ENCODE data around the gene SSC5D.
"Not testable (repeated sequence)": the region's sequence is repeated elsewhere in the genome, so short reads cannot be mapped to it uniquely, and the experiment has no call there.

SSC5D gene

DNA sequence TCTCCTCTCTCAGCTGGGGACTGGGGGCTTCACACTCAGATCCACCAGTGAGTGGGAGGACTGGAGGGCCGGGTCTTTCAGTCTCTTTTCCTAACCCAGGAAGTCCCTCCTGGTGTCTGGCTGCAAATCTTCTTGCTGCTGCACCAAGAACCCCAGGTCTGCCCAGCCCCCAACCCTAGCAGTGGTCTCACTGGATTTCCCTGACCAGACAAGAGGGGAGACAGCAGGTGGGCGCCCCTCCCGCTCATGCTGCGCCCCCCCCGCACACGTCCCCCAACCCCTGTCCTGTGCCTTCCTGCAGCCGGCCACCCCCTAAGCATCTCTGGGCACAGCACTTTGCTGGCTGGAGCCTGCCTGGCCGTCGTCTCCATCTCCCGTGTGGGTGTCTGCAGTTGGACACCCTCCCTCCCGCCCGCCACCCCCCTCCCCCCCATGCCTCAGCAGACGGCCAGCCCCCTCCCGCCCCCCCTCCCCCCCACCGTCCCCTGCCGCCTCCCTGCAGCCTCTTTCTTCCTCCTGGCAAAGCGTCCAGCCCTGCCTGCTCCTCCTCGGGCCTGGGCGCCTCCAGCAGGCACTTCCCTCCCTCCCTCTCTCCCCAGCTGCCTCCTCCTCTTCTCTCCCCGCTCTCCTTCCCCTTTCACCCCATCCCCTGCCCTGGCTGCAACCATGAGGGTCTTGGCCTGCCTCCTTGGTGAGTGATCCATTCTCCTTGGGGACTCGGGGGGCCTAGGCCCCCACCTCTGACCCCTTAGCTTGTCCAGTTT is at the start of gene SSC5D:
Gene SSC5D, plus strand, starts transcription at position 513 of the 764 bp plus-strand sequence. Its CDS starts 154 bp downstream, at position 667.
- DNase-seq (ENCODE audit: low spot score), result no peak

DNA sequence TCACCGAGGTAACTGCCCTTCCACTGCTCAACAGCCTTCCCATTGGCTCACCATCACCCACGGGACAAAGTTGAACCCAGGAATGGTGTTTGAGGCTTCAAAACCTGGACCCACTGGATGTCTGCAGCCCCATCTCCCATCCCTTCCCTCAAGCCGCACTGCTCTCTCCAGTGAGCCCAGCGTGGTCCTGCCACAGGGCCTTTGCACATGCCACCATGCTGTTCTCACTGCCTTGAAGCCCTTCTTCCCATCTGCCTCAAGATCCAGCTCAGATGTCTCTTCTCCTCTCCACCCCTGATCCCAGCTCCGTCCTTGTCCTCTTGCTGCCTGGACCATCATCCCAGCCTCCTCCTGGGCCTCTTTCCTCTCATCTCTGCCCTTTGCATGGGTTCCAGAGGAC is 49.2 kb upstream of the SSC5D start:
- no peak for DNase-seq (ENCODE audit: low spot score)

DNA sequence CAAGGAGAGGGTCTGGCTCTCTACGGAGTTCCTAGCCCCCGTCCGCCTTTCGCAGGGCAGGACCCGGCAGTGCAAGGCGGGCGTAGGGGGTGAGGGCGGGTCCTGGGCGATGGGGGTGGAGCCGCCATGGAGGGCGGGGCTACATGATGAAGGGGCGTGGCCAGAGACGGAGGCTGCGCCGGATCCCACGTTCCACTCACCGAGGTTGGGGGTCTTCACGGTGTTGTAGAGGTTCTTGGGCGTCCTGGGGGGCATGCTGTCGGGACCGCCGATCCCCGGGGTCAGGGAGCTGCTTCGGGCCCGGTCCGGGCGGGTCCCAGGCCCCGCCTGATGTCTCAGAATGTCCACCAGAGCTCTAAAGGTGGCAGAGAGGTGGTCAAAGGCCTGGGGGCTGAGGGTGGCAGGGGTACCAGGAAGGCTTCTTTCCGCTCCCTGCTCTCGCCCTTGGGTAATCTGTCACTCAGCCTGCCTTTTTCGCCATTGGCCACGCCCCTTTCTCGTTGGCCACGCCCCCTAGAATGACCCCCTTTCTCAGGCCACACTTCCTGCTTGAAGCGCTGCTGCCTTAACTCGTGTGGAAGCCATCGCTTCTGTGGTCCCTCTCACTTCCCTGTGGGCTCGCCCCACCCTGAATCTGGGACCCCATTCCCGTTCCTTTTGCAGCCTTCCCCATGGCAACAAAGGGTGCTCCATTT is 47.7 kb upstream of the SSC5D start:
- peak; percentile 54 for DNase-seq (ENCODE audit: low spot score)

DNA sequence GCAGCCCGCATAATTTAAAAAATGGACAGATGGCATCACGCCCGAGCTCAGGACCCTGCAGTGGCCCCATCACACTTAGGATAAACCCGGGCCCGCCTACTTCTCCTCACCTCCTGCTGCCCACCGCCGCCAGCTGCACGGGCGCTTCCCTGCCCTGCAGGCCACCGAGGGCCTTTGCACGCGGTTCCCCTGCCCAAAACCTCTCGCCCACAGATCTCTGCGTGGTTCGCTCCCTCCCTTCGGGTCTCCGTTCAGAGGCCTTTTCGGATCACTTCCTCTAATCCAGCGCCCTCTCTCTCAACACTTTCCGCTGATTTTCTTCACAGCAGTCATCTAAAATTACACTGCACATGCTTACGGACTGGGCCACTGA is 46.9 kb upstream of the SSC5D start:
- no peak for DNase-seq (ENCODE audit: low spot score)

DNA sequence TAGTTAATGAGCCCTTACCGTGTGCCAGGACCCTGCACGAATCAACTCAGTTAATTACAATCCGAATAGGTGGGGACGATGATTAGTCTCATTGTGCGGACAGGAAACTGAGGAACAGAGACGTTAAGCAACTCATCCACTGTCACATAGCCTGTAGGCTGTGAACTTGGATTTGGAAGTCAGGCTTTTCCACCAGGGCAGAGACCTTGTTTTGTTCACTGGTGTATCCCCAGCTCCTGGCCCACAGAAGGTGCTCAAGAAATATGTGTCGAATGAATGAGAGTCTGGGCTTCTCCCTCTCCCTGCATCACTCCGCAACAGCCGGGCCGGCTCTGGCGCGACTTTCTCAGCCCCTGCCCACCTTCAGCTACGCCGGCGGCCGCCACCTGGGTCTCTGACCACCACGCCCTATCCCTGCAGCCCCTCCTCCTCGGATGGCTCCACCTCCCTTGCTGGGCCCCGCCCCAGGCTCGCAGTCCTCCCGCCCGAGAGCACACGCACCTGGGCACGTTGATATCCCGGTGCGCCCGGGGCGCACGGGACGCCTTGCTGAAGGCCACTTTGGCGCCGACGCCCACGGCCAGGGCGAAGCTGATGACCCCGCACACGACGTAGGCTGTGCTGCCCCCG is 46.4 kb upstream of the SSC5D start:
- DNase-seq (ENCODE audit: low spot score), result peak; percentile 73

DNA sequence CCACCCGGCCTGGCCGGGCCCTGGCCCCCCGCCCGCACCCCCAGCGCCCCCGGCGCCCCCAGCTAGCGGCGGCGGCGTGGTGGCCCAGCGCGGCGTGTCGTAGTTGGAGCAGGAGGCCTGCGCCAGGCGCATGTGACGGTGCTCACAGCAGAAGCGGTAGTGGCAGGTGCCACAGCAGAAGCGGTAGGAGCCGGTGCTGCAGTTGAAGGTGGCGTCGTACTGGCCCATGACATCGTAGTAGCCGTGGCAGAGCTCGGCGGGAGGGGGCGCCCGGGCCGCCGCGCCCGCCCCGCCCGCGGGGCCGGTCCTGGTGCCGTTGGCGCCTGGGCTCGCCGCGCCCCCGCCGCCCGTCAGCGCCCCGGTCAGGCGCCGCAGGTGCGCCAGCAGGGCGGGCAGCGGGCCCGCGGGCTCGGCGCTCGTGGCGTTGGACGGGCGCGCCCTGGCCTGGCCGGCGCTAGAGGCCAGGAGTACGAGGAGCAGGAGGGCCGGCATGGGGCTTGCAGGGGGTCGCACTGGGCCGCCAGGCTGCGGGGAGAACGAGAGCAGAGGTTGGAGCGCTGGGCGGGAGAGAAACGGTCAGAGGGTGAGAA is 45.8 kb upstream of the SSC5D start:
- DNase-seq (ENCODE audit: low spot score), result peak; percentile 54

DNA sequence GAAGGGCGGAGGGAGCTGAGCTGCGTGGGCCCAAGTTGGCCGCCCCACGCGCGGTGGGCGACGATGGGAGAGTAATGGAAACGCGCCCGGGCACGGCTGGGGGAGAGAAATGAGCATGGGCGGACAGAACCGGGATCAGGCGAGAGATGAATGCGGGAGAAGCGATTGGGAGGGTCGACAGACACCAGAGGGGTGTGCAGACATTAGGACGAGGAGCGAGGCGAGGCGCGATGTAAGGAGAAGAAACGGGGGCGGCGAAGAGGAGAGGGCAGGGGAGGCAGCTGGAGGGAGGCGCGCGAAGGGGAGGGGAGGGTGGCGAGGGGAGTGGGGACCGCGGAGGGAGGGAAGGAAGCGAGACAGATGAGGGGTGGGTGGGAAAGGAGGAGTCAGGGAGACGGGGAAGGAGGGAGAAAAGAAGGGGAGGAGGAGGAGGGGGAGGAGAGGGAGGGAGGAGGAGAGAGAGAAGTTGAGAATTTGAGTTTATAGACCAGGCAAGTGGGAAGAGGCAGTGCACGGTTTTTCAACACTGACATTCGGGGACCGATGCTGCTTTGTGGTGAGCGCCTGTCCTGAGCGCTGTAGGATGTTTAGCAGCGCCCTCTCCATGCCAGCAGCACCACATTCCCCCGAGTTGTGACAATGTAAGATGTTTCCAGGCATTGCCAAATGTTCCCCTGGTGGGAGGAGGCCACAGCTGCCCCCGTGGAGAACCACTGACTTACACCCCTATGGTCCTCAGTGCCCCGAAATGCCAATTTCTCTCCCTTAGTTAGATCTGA is 45.0 kb upstream of the SSC5D start, which contains the start of gene SHISA7:
Gene SHISA7, minus strand, starts transcription at position 256 of the 779 bp plus-strand sequence. CDS start 437 bp downstream, outside the sequence.
- peak; percentile 61 for DNase-seq (ENCODE audit: low spot score)

DNA sequence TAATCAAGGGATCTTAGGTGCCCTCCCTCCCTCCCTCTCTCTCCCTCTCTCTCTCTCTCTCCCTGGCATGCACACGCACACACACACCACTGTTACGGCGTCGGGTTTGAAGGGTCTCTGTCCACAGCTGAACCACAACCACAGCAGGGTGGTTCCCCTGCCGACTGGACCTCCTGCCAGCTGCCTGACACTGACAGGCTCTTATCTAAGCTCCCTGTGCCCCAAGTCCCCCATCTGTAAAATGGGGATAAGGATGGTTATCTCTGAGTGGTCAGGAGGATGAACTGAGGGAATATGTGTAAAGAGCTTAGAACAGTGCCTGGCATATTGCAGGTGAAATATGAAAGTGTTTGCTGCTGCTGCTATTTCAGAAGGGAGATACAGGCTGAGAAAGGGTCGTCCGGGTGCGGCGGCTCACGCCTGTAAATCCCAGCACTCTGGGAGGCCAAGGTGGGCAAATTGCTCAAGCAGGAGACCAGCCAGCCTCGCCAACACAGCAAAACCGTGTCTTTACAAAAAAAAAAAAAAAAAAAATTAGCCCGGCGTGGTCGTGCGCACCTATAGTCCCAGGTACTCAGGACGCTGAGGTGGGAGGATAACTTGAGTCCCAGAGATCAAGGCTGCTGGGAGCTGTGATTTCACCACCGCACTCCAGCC is 44.3 kb upstream of the SSC5D start:
- DNase-seq (ENCODE audit: low spot score), result peak; percentile 86

DNA sequence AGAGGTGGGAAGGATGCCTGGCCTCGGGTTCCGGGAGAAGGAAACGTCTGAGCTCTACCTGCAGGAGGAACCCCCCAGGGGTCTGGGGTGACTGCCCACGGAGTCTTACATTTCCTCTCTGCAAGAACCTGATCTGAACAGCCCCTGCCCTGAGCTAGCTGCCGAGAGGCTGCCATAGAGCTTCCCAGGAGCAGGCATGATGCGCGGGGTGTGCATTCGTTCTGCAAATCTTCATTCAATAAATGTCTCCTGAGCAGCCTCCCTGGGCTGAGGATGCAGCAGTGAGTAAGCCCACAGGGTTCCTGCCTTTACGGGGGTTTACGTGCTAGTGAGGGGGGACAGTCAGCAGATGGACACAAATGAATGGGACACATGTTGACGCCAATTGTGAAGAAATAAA is 43.6 kb upstream of the SSC5D start:
- DNase-seq (ENCODE audit: low spot score), result no peak

DNA sequence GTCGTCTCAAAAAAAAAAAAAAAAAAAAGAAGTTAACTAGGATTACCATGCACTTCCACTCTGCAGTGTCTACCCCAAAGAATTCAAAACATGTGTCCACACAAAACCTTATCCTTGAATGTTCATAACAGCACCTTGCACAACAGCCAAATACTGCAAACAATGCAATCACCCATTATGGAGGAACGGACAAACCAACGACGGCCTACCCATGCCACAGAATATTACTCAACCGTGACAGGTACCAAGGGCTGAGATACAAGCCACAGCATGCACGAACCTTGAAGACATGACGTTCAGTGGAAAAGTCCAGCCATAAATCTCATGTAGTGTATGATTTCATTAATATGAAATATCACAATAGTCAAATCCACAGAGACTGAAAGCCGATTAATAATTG is 42.2 kb upstream of the SSC5D start:
- no peak for DNase-seq (ENCODE audit: low spot score)

DNA sequence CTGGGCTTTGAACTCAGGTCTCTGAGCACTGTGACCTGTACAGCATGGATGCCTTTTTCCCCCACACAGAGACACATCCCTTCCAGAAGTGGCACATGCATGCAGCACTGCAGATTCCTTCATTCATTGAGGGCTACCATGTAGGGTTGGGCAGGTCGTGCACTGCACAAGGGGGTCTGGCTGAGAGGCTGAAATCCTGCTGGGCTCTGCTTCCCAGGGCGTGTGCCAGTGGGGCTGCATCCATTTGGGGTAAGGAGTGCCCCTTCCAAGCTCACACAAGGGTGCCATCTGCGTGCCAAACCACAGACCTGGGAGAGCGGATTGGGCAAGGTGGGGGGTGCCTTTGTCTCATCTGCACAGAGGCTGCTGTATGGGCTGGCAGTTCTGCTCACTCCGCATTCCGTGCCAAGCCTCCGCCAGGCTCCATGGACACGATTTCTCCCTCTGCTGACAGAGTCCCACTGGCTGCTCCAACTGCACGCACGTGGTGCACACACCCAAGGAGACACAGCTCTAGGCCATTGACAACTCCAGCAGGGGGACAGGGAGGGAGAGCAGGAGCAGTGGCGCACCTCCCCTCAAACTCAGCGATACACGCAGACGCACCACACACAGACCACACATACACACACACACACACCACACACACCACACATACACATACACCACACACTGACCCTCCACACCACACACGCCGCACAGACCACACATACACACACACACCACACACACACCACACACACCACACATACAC is 40.6 kb upstream of the SSC5D start:
- peak; percentile 46 for DNase-seq (ENCODE audit: low spot score)

DNA sequence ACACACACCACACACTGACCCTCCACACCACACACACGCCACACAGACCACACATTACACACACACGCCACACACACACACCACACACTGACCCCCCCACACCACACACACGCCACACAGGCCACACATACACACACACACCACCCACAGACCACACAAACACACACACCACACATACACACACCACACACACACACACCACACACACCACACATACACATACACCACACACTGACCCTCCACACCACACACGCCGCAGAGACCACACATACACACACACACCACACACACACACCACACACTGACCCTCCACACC is 40.1 kb upstream of the SSC5D start:
- DNase-seq (ENCODE audit: low spot score), result not testable (repeated sequence)

DNA sequence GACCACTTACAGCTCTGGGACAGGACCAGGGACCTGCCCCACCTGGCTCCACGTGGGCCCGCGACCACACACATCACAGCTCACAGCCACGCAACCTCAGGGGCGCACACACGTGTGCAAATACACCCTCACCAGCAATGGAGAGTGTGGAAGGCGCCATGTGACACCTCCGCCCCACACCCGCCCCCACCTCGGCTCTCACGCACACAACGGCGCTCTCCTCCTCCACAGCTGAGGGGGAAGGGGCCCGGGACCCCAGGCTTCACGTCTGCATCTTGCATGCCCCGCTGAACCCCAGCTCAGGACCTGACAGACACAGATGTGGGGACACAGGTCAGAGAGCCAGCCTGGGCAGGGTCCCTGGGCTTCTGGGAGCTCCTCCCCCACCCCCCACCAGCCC is 38.8 kb upstream of the SSC5D start:
- DNase-seq (ENCODE audit: low spot score), result no peak

DNA sequence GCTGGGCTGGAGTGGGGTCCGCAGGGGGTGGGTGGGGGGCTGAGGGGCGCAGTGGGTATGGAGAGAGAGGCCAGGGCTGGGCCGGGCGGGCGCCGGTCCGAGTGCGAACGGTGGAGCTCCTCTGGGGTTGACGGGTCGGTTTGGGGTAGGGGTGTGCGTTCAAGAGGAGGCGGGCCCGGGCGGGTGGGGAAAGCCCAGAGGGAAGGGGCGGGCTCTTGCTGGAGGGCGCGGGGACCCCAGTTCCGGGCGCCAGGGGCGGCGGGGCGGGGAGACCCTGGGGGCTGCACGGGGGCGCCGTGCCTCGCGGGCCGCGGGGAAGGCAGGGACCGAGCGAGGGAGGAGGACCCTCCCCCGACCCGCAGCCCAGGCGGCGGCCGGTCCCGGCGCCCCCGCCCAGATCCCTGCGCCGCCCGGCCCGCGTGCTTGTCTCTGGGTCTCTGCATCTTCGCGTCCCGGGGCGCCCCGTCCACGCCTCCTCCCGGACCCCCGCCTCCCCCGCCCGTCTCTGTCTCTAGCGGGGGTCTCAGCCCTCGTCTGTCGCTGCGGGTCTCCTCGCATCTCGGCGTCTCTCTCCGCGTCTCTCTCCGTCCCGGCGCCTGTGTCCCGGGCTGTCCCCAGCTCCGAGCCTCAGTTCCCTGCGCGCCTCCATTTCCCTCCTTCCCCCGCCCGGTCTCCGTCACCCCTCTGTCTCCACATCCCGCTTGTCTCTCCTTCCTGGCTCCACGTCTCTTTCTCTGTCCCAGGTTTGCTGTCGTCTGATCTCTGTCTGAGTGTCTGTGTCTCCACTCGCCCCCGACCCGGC is 36.9 kb upstream of the SSC5D start:
- no peak for DNase-seq (ENCODE audit: low spot score)

DNA sequence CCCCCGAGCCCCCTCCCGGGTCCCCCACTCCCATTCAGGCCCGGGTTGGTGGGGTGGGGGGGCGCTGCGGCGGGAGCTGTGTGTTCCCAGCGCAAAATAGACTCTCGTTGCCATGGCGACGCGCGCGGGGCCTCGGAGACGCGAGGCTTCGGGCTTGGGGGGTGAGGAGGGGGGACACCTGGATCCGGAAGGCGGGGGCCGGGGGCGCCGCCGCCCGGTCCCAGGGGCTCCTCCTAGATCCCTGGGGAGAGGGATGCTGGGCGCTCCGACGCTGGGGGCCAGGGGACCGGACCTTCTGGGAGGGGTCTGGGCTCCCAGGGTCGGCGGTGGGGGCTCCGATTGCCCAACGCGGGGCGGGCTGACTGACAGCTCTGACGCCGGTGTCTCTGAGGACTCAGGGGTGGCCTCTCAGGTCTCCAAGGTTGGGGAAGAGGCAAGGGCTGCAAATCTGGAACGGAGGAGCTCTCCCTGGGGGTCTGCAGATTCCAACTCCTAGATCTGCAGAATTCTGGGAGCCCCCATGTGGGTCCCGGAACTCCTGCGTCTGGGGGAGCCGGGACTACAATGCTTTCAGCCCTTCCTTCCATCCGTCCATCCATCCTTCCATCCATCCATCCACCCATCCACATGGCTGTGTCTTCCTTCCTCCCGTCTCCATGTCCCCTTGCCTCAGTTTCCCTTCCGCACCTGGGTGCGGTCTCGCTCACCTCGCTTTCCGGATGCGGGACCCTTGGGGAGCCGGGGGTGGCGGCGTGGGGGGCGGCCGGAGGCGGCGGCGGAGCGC is 36.1 kb upstream of the SSC5D start:
- no peak for DNase-seq (ENCODE audit: low spot score)

DNA sequence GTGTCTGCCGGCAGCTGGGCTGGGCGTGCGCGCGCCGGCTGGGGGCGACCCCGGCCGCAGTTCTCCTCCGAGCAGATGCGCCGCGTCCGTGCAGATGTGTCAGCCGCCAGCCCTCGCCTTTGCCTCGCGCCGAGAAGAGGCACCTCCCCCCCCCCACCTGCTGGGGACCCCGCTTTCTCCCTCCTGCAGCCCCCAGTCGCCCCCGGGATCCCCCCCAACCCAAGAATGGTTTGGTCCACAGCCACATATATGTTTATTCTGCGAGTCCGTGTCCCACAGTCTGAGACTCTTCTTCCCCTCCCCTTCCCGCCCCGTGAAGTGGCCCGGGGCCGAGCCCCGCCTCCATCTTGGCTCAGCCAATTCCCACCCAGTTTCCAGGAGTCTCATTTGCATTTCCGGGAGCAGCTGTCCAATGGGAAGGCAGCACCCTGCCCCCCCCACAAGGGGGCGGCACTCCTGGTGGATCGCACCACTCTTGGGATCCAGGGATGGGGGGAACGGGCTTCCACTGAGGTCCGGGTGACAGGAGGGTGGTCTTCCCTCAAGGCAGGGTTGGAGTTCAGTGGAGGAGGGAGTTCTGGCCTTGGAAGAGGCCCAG is 35.4 kb upstream of the SSC5D start:
- DNase-seq (ENCODE audit: low spot score), result peak; percentile 84

DNA sequence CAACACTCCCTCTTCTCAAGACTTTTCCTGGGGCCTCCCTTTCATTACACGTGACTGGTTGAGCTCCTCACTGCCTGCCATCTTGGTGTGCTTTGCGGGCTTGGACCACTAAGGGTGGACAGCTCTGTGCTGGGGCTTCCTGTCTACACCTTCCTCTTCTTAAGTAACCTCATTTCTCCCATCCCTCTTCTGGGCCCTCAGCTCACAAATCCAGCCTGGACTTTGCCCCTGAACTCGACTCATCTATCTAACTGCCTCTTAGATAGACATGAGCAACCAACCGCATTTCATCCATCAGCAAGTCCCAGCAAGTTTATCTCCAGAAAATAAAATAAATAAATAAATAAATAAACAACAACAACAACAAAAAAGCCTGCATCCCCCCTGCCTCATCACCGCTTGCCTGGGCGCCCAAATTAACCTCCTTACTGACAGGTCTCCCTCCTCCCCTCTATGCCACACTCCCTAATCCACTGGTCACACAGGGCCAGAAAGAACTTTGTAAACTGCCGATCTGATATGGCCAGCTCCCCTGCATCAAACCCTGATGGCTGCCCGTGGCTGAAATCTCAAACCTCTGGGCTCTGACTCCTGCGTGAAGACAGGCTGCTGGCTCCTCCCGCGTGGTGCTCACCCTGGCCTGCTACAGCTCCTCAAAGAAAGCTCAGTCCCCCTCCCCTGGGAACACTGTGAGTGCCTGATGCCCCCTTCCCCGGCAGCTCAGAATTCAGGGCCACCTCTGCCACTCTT is 34.5 kb upstream of the SSC5D start:
- DNase-seq (ENCODE audit: low spot score), result no peak

DNA sequence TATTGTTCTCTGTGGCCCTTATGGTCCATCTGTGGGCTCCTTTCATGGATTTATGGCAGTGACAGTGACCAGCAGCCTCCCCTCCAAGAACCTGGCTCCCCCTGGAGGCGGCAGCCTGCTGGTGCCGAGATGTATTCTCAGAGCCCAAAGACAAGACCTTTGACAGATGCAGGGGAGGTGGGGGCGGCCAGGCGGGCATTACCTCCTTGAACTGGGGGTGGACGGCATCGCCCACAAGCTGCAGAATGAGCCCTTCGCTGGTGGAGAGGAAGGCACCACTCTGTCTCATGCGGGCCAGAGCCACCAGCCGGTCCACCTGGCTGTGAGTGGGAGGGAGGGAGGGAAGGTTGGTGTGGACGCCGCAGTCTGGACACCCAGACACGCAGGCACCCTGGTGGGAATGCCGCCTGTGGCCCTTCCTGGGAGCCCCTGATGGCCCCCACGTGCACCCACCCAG is 33.4 kb upstream of the SSC5D start:
- peak; percentile 70 for DNase-seq (ENCODE audit: low spot score)

Measured in hematopoietic multipotent progenitor cell treated with erythropoietin and hydrocortisone succinate and interleukin-3 and kit ligand, for 15 days (in vitro differentiated cells).